B cell (primary cell): ENCODE measurements around the gene ZNF747. TPM values are rescaled to one million over a fixed set of nuclear protein-coding genes. Genes with fewer than 3 reads are reported as not detected.
A peak's percentile ranks its signal among the peaks of the same experiment; 100 is the strongest.

Experiments
- ATAC-seq: fragments of 200-7000 bp; cut with Tn5 transposase; one replicate; pipeline ENCODE4 v1.10.0; 2021; ENCODE audit warnings: low read depth, mild to moderate bottlenecking, moderate number of reproducible peaks, moderate library complexity
- CTCF ChIA-PET: fragments of 350-600 bp; sonication (Branson Sonifier 250); formaldehyde crosslinking; loops from one replicate; lab custom pipeline; 2021; ENCODE audit warnings: antibody characterized with exemption, inconsistent platforms; lab: Charles Lee
- POLR2A ChIA-PET: fragments of 350-600 bp; sonication (Branson Sonifier 250); formaldehyde crosslinking; loops from one replicate; lab custom pipeline; 2021; ENCODE audit warnings: antibody characterized with exemption; lab: Charles Lee
- DNase-seq: peaks from one replicate; pipeline ENCODE4 v3.0.0; 2013
- H2AFZ ChIP-seq: 2 replicates; pipeline ENCODE4 v1.6.1; 2012; ENCODE audit warnings: mild to moderate bottlenecking, low read depth, low read length; ENCODE audit not compliant: insufficient read depth, poor library complexity, severe bottlenecking
- H3K27ac ChIP-seq, 2 donors: 1 replicate in 1 of 2; 2 replicates in 1 of 2; pipeline ENCODE4 v1.5.1; 2012 to 2013; ENCODE audit warnings: low read length in 2 of 2, mild to moderate bottlenecking in 2 of 2, moderate library complexity in 1 of 2
- H3K27me3 ChIP-seq, 4 experiments: fragments of 200-600 bp in 1 of 4; sonication (generic) in 1 of 4; replicated peaks in 1 of 4; 1 replicate in 2 of 4; 2 replicates in 2 of 4; pipeline versions ENCODE4 v1.6.1 to v1.7.0; 2013 to 2016; ENCODE audit warnings: low read length in 3 of 4, mild to moderate bottlenecking in 2 of 4, mixed read lengths in 1 of 4, moderate library complexity in 1 of 4; ENCODE audit not compliant: insufficient read depth in 4 of 4, control insufficient read depth in 3 of 4; ENCODE audit errors: control extremely low read depth in 1 of 4
- H3K36me3 ChIP-seq, 2 experiments: replicated peaks in 1 of 2; 1 replicate in 1 of 2; 2 replicates in 1 of 2; pipeline versions ENCODE4 v1.6.1 to v1.7.1; 2013; ENCODE audit warnings: low read length in 1 of 2; ENCODE audit not compliant: insufficient read depth in 2 of 2, control insufficient read depth in 1 of 2; ENCODE audit errors: control extremely low read depth in 1 of 2, extremely low read depth in 1 of 2
- H3K4me1 ChIP-seq, 2 donors: fragments of 200-600 bp in 1 of 2; sonication (generic) in 1 of 2; 1 replicate in 1 of 2; 2 replicates in 1 of 2; pipeline versions ENCODE4 v1.5.1 to v1.6.1; 2013 to 2017; ENCODE audit warnings: low read length in 2 of 2; ENCODE audit not compliant: control insufficient read depth in 2 of 2, insufficient read depth in 2 of 2
- H3K4me2 ChIP-seq: replicated peaks from 2 replicates; pipeline ENCODE3; 2012; ENCODE audit warnings: mild to moderate bottlenecking, low read depth, low read length; ENCODE audit not compliant: poor library complexity, severe bottlenecking
- H3K4me3 ChIP-seq, 5 experiments: fragments of 200-600 bp in 1 of 5; sonication (generic) in 1 of 5; 1 replicate in 3 of 5; 2 replicates in 2 of 5; pipeline versions ENCODE4 v1.5.1 to v1.7.0; 2011 to 2016; ENCODE audit warnings: low read length in 4 of 5, mild to moderate bottlenecking in 4 of 5, low read depth in 2 of 5, control low read depth in 1 of 5, moderate library complexity in 1 of 5; ENCODE audit not compliant: insufficient read depth in 1 of 5; ENCODE audit errors: control extremely low read depth in 1 of 5, extremely low read depth in 1 of 5
- H3K79me2 ChIP-seq: fragments of 200-600 bp; sonication (generic); one replicate; pipeline ENCODE4 v1.6.0; 2016; ENCODE audit warnings: low read length; ENCODE audit not compliant: control insufficient read depth, insufficient read depth
- H3K9ac ChIP-seq: fragments of 200-600 bp; sonication (generic); 2 replicates; pipeline ENCODE4 v1.6.1; 2017; ENCODE audit warnings: mild to moderate bottlenecking, low read length, moderate library complexity
- H3K9me3 ChIP-seq, 3 donors: one replicate each; pipeline versions ENCODE4 v1.6.1 to v1.7.1; 2013; ENCODE audit warnings: low read length in 2 of 3; ENCODE audit not compliant: control insufficient read depth in 2 of 3, insufficient read depth in 1 of 3; ENCODE audit errors: control extremely low read depth in 1 of 3
- H4K20me1 ChIP-seq: 2 replicates; pipeline ENCODE4 v1.6.0; 2012; ENCODE audit warnings: mild to moderate bottlenecking, low read length; ENCODE audit not compliant: insufficient read depth, control insufficient read depth, poor library complexity, severe bottlenecking
- H3K27ac Mint-ChIP-seq: one replicate; pipeline ENCODE4 v1.8.0; 2021; ENCODE audit warnings: mixed read lengths
- H3K27me3 Mint-ChIP-seq: one replicate; pipeline ENCODE4 v1.8.0; 2021; ENCODE audit warnings: mixed read lengths
- H3K4me1 Mint-ChIP-seq: one replicate; pipeline ENCODE4 v1.8.0; 2021; ENCODE audit warnings: mixed read lengths
- H3K4me3 Mint-ChIP-seq: one replicate; pipeline ENCODE4 v1.8.0; 2021; ENCODE audit warnings: mixed read lengths
- H3K9me3 Mint-ChIP-seq: one replicate; pipeline ENCODE4 v1.8.0; 2022; ENCODE audit warnings: mixed read lengths; ENCODE audit not compliant: insufficient read depth
- EZH2 ChIP-seq: IDR thresholded peaks from 2 replicates; pipeline ENCODE4 v1.6.1; 2012; ENCODE audit warnings: borderline replicate concordance, low read depth, mild to moderate bottlenecking, moderate library complexity, low read length; ENCODE audit not compliant: insufficient read depth, poor library complexity, severe bottlenecking
- WGBS: methylation state at CpG from one replicate; pipeline ENCODE4 v1.1.5; 2013; ENCODE audit warnings: missing lambda C conversion rate; ENCODE audit not compliant: insufficient coverage; 5-methylcytosine and 5-hydroxymethylcytosine counted together
- intact Hi-C: fragments of 100-400 bp; cut with micrococcal nuclease; formaldehyde crosslinking; loops from one replicate; pipeline ENCODE4 v1.10.0; 2022
- polyA plus RNA-seq: library from polyadenylated mRNA; depleted of rRNA; stranded (reverse); fragments of >200 nt; gene quantifications from 2 replicates; pipeline ENCODE4 v1.2.3, GENCODE V29; 2012
- total RNA-seq, 2 donors: library from RNA; stranded (reverse); fragments of 120-200 nt in 1 of 2; gene quantifications; 1 replicate in 1 of 2; 2 replicates in 1 of 2; pipeline versions ENCODE4 v1.2.3 to v1.2.4, GENCODE V29; 2013 to 2022
- TF ChIP-seq, protein P1 (sequence below): fragments of 200-600 bp; IDR thresholded peaks from one replicate; pipeline ENCODE4 v1.8.0; 2022; ENCODE audit warnings: antibody characterized with exemption, mild to moderate bottlenecking

ZNF747 gene
- total and polyA plus RNA-seq, 2 donors (not counting 1 experiment from before 2014, with no cell fraction given), result 9.7 to 17.3 TPM

GRCh38 chr16:30524575-30525568 is 9.8 kb downstream of the ZNF747 start:
- Mint-ChIP-seq H3K27me3 (no peaks in the 10 kb centered on the region), H3K4me1 (peaks cover 18% of the 10 kb centered on the region), H3K4me3 (peak overlapping the region; percentile 52), H3K27ac (peak overlapping the region; percentile 41), H3K9me3 (no peaks in the 10 kb centered on the region)
- no peaks in the 10 kb centered on the region for H3K9me3 ChIP-seq
- peaks cover 6% of the 10 kb centered on the region for H3K79me2 ChIP-seq
- DNase-seq, result no peak
- peaks cover 13 to 30% of the 10 kb centered on the region in 2 donors for H3K4me1 ChIP-seq
- no peaks in the 10 kb centered on the region for H4K20me1 ChIP-seq
- POLR2A ChIA-PET, result interaction anchor here (0.5 to 2.3 kb wide), 9 partner anchors 10 to 134 kb away, joined by 3 to 12 read pairs (median 4); partner anchors contain the start of genes DCTPP1, FBRS and ZNF747
- peaks cover 0 to 15% of the 10 kb centered on the region in 2 experiments for H3K36me3 ChIP-seq
- no peak overlapping the region for H3K4me3 ChIP-seq
- no peaks in the 10 kb centered on the region for H3K27me3 ChIP-seq
- ATAC-seq, result no peak
- no peak overlapping the region for H3K9ac ChIP-seq
- 98% methylated on average over 60 of the region's 60 CpGs for WGBS
- no peak for TF ChIP-seq EZH2
- TF ChIP-seq, protein P1, sequence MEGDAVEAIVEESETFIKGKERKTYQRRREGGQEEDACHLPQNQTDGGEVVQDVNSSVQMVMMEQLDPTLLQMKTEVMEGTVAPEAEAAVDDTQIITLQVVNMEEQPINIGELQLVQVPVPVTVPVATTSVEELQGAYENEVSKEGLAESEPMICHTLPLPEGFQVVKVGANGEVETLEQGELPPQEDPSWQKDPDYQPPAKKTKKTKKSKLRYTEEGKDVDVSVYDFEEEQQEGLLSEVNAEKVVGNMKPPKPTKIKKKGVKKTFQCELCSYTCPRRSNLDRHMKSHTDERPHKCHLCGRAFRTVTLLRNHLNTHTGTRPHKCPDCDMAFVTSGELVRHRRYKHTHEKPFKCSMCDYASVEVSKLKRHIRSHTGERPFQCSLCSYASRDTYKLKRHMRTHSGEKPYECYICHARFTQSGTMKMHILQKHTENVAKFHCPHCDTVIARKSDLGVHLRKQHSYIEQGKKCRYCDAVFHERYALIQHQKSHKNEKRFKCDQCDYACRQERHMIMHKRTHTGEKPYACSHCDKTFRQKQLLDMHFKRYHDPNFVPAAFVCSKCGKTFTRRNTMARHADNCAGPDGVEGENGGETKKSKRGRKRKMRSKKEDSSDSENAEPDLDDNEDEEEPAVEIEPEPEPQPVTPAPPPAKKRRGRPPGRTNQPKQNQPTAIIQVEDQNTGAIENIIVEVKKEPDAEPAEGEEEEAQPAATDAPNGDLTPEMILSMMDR, result no peak
- H3K4me2 ChIP-seq, result no peak overlapping the region
- H3K27ac ChIP-seq, result no peak overlapping the region
- intact Hi-C loops, result loop anchor here (5.0 kb wide), 2 partner anchors 68 to 108 kb away; no protein-coding TSS in a partner anchor
- H2AFZ ChIP-seq, result no peak overlapping the region
- CTCF ChIA-PET, result interaction anchor here (1.1 to 1.8 kb wide), 5 partner anchors 10 to 95 kb away, joined by 3 to 10 read pairs (median 3); partner anchors contain the start of genes DCTPP1 and ZNF747
